Measurements from ENCODE around the gene EN1. TPM values are rescaled to one million over a fixed set of nuclear protein-coding genes. Genes with fewer than 3 reads are reported as not detected.

EN1 gene
- total RNA-seq, 2 experiments from 2014 or later, result not detected

GRCh38 chr2:118832791-118833715 lies 14.4 kb downstream of the EN1 start:
- ChIA-PET CTCF (no interaction called here), POLR2A (no interaction called here)

- POLR2A ChIA-PET, result no interaction called here
- CTCF ChIA-PET, result no interaction called here
Observed at GRCh38 chr2:118832071-118832790, 15.2 kb downstream of the EN1 start.

- ChIA-PET CTCF (no interaction called here), POLR2A (no interaction called here)
Observed at GRCh38 chr2:118830881-118831280, 16.6 kb downstream of the EN1 start.

GRCh38 chr2:118830118-118830517 lies 17.3 kb downstream of the EN1 start:
- CTCF ChIA-PET, result no interaction called here
- POLR2A ChIA-PET, result no interaction called here

- ChIA-PET CTCF (no interaction called here), POLR2A (no interaction called here)
Observed at GRCh38 chr2:118826093-118826492, 21.4 kb downstream of the EN1 start.

GRCh38 chr2:118823633-118824032 lies 23.8 kb downstream of the EN1 start:
- ChIA-PET CTCF (no interaction called here), POLR2A (no interaction called here)

GRCh38 chr2:118822572-118822971 lies 24.9 kb downstream of the EN1 start:
- CTCF ChIA-PET, result no interaction called here
- POLR2A ChIA-PET, result interaction anchor here (0.6 kb wide), 1 partner anchor 21 kb away, joined by 4 read pairs; no protein-coding TSS in a partner anchor

GRCh38 chr2:118822015-118822414 lies 25.4 kb downstream of the EN1 start:
- ChIA-PET POLR2A (interaction anchor here (0.6 kb wide), 1 partner anchor 21 kb away, joined by 4 read pairs; no protein-coding TSS in a partner anchor), CTCF (no interaction called here)

GRCh38 chr2:118817469-118817868 lies 30.0 kb downstream of the EN1 start:
- POLR2A ChIA-PET, result no interaction called here

GRCh38 chr2:118816669-118817068 lies 30.8 kb downstream of the EN1 start:
- ChIA-PET CTCF (no interaction called here), POLR2A (no interaction called here)

More at GRCh38 chr2:118817469-118817868, 30.0 kb downstream of the EN1 start:
- CTCF ChIA-PET, result no interaction called here

- CTCF ChIA-PET, result no interaction called here
- POLR2A ChIA-PET, result no interaction called here
Observed at GRCh38 chr2:118815731-118816130, 31.7 kb downstream of the EN1 start.

GRCh38 chr2:118815314-118815713 lies 32.1 kb downstream of the EN1 start:
- ChIA-PET POLR2A (no interaction called here), CTCF (no interaction called here)

GRCh38 chr2:118814368-118814767 lies 33.1 kb downstream of the EN1 start:
- CTCF ChIA-PET, result no interaction called here
- POLR2A ChIA-PET, result no interaction called here

- ChIA-PET CTCF (no interaction called here), POLR2A (no interaction called here)
Observed at GRCh38 chr2:118813601-118814339, 33.7 kb downstream of the EN1 start.

GRCh38 chr2:118813111-118813510 lies 34.3 kb downstream of the EN1 start:
- CTCF ChIA-PET, result no interaction called here
- POLR2A ChIA-PET, result no interaction called here

- ChIA-PET POLR2A (no interaction called here), CTCF (no interaction called here)
Observed at GRCh38 chr2:118812552-118812951, 34.9 kb downstream of the EN1 start.

GRCh38 chr2:118811514-118812115 lies 35.8 kb downstream of the EN1 start:
- ChIA-PET POLR2A (no interaction called here), CTCF (no interaction called here)

GRCh38 chr2:118810766-118811165 lies 36.7 kb downstream of the EN1 start:
- POLR2A ChIA-PET, result no interaction called here
- CTCF ChIA-PET, result no interaction called here

GRCh38 chr2:118808429-118808809 lies 39.0 kb downstream of the EN1 start:
- CTCF ChIA-PET, result no interaction called here
- POLR2A ChIA-PET, result no interaction called here

- CTCF ChIA-PET, result no interaction called here
- POLR2A ChIA-PET, result no interaction called here
Observed at GRCh38 chr2:118807668-118808428, 39.6 kb downstream of the EN1 start.

Measured in activated CD8-positive, alpha-beta memory T cell treated with anti-CD3 and anti-CD28 coated beads for 36 hours (primary cell).